Activated effector memory CD4-positive, alpha-beta T cell treated with Interleukin-2 at 50 U/mL for 16 hours (primary cell): Measurements from ENCODE around the gene MICALL2.

Source experiments
- DNase-seq: peaks from one replicate; pipeline ENCODE4 v3.0.0-alpha.2; 2020

The MICALL2 gene

DNA sequence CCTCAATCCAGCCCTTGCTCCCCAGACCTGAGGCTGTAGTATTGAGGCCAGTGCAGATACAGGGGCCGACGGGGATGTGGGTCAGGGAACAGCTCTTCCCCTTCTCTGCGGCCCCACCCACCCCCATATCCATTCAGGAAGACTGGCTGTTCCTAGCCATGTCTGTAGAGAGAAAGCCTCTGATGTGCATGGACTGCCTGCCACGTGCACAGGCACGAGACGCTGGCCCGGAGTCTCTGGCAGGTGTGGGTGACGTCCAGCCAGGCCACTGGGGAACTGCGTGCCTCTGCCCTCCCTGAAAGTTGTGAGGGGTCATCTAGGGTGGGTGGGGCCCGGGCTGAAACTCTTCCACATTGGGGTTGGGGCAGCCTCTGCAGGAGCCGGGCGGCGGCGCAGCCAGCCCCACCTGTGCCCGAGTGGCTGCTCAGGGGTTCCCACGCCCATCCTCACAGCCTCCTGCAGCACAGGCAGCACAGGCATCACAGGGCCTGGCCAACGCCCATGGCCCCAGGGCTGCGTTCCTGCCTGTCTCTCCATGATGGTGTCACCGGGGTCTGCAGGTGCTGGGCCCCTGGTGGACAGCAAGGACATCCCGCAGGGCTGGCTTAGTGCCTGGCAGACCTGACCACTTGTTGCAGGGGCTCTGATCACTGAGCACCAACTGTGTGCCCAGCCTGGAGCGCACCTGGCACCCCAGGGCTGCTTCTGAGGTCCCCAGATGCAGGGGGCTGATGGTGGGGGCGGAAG, 27.5 kb downstream of the MICALL2 start:
- DNase-seq = no peak

DNA sequence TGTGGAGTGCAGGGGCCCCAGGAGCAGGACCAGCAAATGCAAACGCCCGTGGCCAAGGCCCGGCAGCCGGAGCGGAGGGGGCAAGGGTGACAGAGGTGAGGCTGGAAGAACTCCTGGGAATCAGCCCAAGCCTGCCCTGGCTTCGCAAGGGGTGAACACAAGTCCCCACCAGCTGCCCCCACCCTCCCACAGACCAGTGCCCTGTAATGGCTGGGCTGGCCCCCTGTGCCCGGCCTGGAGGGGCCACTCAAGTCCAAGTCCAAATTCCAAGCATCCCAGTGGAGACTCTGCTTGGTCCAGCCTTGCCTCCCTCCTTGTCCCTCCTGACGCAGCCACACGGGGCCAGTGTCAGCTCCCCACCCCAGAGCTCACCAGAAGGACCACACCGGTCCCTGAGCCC, 28.0 kb downstream of the MICALL2 start:
- DNase-seq = no peak

DNA sequence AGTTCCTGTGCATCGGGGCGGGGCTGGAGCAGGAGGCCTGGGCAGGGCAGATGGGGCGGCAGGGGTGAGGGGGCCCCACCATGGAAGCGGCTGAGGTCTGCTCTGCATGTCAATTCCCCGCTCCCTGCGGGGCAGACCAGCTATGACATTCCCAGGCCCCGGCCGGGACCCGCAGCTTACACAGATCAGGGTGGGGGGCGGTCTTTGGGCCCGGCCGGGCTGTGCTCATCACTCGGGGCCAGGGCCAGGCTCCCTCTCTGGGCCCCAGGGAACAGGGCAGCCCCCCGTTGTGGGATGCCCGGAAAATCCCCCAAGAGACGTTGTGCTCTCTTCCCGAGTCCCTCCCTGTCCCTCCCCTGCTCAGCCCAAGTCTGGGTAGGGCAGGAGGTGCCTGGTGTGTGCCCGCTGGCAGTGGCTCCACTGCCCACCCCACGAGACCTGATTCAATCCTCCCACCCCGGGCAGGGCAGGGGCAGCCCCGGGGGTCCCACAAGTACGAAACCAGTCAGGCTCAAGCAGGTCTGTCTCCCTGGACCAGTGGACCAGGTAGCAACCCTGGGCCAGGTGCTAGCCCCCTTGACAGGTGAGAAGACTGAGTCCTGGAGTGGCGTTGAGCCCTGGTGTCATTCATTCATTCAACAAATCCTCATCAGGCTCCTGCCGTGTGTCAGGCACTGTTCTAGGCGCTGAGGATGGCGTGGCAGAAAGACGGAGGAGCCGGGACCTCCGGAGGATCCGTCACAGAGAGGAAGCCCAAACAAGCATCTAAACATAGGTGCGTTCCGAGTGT, 29.0 kb downstream of the MICALL2 start:
- DNase-seq = no peak

DNA sequence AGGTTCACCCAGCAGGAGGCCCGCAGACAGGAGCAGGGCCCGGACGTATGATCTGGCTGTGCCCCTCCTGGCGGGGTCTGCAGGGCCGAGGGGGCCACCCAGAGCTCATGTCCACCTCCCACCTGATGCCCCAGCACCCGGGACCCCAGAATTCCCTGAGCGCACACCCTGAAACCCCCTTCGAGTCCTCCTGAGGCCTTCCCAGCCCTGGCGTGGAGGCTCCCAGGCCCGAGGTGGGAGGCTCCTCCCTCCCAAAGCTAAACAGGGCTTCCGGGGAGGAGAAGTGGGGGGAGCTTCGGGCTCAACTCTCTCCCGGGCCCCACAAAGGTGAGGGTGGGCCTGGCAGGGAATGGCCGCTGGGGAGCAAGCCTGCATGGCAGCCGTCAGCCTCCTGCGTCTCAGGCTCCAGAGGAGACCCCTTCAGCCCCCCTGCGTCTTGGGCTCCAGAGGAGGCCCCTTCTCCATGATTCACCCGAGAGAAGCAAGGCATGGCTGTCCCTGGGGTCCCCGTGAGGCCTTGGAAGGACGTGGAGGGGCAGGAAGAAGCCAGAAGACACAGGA, 30.2 kb downstream of the MICALL2 start:
- DNase-seq = no peak

DNA sequence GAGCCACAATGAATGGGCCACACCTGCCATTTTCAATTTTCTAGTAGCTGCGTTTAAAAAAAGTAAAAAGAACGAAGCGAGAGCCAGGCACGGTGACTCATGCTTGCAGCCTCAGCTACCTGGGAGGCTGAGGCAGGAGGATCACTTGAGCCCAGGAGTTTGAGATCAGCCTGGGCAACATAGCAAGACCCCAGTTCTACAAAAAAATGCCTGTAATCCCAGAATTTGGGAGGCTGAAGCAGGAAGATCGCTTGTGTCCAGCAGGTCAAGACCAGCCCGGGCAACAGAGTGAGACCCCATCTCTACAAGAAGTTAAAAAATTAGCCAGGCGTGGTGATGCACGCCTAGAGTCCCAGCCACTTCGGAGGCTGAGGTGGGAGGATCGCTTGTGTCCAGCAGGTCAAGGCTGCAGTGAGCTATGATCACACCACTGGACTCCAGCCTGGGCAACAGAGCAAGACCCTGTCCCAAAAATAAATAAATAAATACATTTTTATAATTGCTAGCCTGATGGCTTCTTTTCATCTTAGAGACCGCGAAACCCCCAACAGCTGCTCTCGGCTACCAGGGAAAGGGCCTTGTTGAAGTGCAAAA, 32.1 kb downstream of the MICALL2 start:
- no peak for DNase-seq

DNA sequence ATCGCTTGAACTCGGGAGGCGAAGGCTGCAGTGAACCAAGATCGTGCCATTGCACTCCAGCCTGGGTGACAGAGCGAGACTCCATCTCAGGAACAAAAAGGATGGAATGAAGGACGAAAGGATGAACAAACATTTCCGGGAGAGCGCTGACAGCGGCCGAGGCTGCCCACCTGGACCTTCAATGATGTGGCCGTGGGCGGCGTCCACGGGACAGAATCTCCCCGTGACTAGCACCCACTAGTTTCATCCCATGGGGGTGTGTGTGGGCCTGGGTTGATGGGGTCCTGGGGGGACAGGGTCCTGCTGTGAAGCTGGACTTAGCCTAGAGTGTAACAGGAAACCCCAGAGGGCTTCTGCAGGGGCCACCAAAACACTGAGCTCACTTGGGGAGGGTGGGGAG, 32.8 kb downstream of the MICALL2 start:
- no peak for DNase-seq

DNA sequence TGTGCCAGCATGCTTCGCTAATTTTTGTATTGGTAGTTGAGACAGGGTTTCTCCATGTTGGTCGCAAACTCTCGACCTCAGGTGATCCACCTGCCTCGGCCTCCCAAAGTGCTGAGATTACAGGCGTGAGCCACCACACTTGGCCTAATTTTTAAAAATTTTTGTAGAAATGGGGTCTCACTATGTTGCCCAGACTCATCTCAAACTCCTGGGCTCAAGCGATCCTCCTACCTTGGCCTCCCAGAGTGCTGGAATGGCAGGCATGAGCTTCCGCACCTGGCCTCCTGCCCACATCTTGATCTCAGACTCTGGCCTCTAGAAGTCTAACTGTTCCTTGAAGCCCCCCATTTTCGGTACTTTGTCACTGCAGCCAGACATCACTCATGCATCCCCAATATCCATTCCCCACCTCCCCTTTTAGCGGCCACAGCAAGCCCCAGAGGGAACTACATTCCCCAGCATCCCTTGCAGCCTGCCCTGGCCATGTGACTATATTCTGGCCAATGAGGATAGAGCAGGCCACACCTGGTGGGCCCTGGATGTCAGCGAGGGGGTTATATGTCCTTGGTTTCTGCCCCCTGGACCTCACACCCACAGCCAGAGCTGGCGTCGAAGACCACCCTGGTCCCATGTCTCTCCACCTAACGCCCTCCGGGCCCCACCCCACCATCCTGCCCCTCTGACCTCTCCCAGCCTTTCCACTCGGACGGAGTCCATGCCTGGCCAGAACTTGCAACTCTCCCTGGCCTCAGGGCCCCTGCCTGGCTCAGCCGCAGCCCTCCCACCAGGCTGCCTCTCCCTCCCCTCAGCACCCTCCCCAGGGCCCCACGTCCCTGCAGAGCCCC, 33.8 kb downstream of the MICALL2 start:
- no peak for DNase-seq

DNA sequence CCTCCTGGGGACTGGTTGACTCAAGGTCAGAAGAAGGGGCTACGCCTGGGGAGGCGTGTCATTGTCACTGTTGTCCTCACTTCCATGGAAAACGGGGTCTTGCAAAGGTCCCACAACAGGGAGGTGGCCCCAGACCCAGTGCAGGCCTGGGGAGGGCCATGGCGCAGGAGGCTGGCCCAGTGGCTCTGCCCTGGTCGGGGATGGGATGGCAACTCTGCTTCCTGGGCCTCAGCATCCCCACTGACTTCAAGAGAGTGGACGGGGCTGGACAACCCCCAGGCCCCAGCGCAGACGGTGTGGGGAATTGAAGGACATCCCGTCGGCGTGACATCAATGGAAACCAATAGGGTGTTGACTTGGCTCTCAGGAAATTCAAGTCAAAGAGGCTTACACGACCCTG, 35.2 kb downstream of the MICALL2 start:
- DNase-seq = no peak

DNA sequence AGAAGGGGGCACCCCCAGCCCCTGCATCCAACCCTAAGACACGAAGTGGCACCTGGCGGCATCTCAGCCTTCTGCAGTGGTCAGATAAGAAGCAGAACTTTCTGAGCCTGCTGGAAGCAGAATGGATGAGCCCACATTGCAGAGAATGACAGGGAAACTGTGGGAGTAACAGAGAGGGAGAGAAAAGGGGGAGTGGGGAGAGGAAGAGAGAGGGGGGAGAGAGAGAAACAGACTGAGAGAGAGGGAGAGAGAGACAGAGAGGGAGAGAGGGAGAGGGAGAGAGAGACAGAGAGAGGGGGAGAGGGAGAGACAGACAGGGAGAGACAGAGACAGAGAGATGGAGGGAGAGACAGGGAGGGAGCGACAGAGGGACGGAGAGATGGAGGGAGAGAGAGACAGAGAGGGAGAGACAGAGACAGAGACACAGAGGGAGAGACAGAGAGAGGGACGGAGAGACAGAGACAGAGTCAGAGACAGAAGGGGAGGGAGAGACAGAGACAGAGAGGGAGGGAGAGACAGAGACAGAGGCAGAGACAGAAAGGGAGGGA, 35.9 kb downstream of the MICALL2 start:
- no peak for DNase-seq

DNA sequence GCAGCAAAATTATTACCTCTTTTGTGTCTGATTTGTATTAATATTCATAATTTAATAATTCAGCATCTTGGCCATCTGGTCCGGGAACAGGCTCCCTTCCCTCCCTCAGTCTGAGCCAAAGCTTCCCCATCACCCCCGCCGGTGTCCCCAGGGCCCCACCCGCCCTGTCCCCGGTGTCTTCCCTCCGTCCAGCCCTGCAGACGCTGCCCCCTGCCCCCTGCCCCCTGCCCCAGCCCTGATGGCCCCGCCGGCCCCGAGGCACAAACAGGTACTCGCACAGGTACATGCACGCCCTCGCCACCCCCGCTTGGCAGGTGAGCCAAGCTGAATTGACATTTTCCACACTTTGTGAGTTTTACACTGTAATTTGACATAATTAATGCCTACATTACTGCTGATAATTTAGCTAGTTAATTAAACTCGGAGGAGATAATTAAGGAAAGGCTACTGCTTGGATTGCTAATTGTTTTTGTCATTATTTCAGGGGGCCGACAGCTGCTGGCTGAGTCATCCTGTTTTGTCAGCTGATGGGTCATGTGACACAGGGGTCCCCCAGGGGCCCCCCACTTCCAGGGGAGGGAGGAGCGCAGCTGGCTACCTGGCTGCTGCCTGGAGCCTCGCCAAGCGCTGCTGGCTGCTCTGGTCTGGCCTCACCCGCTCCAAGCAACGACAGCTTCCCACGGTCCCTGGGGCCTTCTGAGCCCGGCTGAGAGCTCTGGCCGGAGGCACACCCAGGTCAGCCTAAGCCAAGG, 36.6 kb downstream of the MICALL2 start:
- no peak for DNase-seq

DNA sequence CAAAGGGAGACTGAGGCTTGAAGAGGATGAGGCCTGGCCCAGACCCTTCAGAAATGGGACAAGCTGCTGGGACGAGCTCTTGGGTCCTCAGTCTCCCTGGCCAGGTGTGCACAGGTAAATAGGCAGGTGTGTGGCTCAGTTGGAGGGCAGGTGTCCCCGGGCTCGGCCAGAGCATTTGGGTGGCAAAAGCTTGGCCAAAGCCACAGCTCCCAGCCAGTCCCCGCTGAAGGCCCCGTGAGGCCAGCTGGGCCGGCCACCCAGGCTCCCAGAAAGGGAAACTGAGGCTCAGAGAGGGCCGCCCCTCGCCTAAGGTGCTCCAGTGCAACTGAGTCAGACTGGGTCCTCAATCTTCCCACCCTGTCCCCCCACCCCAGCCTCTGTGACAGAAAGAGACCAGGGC, 37.3 kb downstream of the MICALL2 start:
- no peak for DNase-seq

DNA sequence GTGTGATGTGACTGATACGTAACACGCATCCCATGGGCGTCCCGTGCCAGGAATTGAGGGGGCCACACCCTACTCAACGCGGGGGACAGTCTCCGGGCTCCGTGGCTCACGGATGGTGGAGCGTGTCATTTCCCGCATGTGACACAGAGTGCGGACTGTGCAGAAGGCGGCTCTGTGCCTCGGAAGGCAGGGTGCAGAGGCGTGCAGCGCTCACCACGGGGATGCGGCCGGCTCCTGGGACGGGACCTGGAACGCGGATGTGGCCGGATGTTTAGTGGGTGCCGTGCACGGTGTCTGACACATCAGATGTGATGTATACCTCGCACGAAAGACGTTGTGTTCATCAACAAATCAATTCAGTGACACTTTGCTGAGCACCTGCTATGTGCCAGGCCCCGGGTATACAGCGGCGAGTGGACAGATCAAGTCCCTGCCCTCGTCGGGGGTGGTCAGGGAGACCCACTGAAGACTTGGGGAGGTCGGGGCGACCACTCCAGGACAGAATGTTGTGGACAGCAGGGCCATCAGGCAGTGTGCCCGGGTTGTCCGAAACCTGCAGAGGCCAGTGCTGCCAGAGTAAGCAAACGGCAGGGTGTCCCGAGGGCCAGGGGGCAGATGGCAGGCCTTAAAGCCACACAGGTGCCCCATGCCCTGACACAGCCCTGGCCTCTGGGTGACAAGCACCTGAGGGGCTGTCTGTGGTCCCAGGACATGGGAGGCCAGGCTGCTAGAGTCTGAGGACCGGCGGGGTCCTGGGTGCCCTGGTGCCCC, 38.1 kb downstream of the MICALL2 start:
- DNase-seq = no peak

DNA sequence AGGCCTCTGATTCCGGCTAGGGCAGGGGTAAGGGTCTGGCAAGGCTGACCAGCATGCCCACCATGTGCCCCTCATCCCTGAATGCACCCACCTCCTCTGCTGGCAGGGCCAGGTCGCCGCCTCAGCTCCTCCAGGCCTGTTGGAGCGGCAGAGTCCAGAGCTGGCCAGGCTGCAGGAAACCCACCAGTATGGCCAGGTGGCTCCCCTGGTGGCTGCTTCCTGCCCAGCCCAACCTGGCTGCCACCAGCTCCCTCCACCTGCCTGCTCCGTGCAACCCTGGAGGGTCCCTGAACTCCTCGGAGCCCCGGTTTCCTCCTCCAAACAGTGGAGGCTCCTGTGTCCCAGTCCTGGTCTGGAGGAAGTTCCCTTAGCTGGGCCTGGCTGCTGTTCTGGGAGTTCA, 39.6 kb downstream of the MICALL2 start:
- DNase-seq = no peak

DNA sequence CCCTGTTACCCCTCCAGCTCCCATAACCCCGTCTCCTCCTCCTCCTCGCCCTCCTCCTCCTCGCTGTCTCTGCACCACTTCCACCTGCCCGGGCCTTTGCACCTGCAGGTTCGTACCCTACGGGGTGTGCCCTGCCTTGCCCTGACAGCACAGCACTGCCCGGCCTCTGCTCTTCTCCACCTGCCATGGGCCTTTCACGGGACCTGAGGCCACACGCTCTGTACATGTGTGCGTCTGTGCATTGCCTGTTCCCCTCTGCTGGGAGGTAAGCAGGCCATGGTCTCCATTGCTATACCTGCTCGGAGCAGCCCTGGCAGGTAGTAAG, 40.0 kb downstream of the MICALL2 start:
- DNase-seq = no peak

DNA sequence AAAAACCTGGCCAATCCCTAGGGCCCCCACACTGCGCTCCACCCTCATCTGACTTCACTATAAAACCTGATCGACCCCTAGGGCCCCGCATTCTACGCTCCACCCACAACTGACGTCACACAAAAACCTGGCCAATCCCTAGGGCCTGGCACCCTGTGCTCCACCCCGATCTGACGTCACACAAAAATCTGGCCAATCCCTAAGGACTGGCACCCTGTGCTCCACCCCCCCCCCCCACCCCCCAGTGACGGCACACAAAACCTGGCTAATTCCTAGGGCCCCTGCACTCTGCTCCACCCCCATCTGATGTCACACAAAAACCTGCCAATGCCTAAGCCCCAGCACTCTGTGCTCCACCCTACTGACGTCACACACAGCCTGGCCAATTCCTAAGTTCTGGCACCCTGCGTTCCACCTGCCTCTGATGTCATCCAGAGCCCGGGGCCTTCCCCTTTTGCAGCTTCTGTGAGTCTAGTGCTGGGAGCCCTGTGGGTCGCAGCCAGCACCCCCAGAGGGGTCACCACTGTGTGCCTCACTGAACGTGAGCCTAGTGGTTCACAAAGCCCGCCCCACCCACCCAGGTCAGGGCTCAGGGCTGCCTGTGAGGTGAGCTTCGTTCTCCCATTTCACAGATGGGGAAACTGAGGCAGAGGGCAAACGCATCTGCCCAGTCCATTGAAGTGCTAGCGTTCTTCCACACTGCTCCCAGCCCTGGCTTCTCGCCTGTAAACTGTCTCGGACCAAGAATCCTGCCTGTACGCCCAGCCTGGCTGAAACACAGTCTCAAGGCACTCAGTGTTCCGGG, 40.6 kb downstream of the MICALL2 start:
- DNase-seq = no peak

DNA sequence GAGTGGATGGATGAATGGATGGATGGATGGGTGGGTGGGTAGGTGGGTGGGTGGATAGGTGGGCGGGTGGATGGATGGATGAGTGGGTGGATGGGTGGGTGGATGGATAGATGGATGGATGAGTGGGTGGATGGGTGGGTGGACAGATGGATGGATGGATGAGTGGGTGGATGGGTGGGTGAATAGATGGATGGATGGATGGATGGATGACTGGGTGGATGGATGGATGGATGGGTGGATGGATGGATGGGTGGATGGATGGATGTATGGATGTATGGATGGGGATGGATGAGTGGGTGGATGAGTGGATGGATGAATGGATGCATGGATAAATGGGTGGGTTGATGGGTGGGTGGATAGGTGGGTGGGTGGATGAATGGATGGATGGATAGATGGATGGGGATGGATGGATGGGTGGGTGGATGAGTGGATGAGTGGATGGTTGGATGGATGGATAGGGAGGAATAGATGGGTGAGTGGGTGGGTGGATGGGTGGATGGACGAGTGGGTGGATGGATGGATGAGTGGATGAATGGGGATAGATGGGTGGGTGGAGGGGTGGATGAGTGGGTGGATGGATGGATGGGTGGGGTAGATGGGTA, 43.8 kb downstream of the MICALL2 start:
- no peak for DNase-seq

DNA sequence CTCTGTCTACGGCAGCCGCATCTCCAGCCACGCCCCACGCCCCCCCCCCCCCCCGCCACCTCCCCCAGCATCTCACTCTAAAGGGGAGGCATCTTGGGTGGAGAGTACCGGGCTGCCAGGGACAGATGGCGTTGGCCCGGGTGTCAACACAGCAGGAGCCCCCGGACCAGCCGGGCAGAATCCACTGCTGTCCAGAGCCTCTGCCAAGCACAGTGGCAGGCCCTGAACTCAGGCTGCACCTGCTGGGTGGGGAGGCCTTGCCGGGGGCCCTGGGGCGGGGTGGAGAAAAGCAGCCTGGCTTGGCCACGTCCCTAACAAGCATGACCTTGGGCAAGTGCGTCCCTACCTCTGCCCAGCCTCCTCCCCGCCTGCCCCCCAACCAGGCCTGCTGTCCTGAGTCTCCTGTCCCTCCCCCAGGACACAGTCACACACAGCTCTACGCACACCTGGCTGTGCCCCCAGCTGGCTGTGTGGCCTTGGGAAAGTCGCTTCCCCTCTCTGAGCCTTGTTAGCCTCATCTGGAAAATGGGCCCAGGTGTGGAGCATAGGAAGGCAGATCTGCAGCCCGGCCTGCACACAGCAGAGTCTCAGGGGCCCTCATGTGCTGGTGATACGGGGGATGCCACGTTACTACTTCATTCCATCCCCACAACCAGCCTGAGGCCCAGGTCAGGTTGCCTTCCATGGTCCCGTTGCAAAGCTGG, 45.2 kb downstream of the MICALL2 start:
- no peak for DNase-seq

DNA sequence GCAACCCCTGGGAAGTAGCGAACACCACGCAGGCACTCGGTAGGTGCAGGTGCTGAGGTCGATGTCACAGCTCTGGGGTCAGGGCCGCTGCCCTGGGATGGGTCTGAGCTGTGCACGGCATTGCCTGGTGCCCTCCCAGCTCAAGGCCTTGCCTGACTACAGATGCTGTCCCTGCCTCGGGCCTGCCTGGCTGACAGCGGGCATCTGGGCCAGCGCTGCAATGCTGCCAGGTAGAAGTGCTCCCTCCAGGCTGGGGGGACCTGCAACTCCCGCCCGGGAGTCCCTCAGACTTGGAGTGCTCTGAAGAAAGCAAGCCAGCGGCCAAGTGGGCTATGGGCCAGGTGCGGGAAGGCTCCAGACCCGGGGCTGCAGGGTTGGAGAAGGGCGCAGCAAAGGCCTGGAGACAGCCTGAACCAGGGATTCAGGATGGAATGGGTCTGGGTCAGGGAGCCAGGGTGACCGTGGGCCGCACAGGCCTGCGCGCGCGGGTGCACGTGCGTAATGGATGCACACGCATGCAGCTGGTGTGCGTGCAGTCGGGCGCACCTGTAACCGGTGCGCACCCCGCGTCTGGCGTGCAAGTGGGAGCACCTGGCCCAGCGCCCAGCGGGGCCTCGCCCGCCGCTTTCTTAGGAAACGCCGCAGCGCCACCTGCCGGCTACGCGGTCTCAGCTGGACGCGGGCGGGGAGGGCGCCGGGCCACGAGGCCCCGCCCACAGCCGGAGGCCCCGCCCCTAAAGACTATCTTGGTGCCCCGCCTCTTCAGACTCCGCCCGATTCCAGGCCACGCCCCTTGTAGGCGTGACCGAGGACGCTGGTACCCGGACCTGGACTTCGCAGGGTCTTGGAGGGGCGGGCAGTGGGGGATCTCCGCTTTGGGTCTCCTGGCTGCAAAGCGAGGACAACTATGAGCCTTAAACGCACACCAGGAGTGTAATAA, 46.7 kb downstream of the MICALL2 start:
- DNase-seq = peak; percentile 80
